HFF-Myc (cell line): ENCODE measurements around the gene ZC3H12C.

Experiments used
- DNase-seq: peaks from one replicate; pipeline ENCODE4 v3.0.0-alpha.2; 2011; ENCODE audit warnings: low read depth; ENCODE audit errors: extremely low read depth
- H3K4me3 ChIP-seq: replicated peaks from 2 replicates; pipeline ENCODE4 v1.5.1; 2011; ENCODE audit warnings: low read depth, mild to moderate bottlenecking, control low read depth, low read length
- TF ChIP-seq, protein P1 (sequence below): IDR thresholded peaks from 2 replicates; pipeline ENCODE4 v1.5.1; 2012; ENCODE audit warnings: mild to moderate bottlenecking, low read depth, low read length, control low read depth; ENCODE audit errors: missing control alignments

The ZC3H12C gene

GRCh38 chr11:110076371-110076965 is 16.7 kb upstream of the ZC3H12C start:
- TF ChIP-seq, protein P1, sequence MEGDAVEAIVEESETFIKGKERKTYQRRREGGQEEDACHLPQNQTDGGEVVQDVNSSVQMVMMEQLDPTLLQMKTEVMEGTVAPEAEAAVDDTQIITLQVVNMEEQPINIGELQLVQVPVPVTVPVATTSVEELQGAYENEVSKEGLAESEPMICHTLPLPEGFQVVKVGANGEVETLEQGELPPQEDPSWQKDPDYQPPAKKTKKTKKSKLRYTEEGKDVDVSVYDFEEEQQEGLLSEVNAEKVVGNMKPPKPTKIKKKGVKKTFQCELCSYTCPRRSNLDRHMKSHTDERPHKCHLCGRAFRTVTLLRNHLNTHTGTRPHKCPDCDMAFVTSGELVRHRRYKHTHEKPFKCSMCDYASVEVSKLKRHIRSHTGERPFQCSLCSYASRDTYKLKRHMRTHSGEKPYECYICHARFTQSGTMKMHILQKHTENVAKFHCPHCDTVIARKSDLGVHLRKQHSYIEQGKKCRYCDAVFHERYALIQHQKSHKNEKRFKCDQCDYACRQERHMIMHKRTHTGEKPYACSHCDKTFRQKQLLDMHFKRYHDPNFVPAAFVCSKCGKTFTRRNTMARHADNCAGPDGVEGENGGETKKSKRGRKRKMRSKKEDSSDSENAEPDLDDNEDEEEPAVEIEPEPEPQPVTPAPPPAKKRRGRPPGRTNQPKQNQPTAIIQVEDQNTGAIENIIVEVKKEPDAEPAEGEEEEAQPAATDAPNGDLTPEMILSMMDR: no peak
- H3K4me3 ChIP-seq: no peak overlapping the region
- no peak for DNase-seq

GRCh38 chr11:110077346-110077745 is 15.8 kb upstream of the ZC3H12C start:
- no peak overlapping the region for H3K4me3 ChIP-seq
- TF ChIP-seq, protein P1: no peak
- no peak for DNase-seq

GRCh38 chr11:110077831-110078325 is 15.3 kb upstream of the ZC3H12C start:
- TF ChIP-seq, protein P1: no peak
- H3K4me3 ChIP-seq: no peak overlapping the region
- DNase-seq: no peak

DNA sequence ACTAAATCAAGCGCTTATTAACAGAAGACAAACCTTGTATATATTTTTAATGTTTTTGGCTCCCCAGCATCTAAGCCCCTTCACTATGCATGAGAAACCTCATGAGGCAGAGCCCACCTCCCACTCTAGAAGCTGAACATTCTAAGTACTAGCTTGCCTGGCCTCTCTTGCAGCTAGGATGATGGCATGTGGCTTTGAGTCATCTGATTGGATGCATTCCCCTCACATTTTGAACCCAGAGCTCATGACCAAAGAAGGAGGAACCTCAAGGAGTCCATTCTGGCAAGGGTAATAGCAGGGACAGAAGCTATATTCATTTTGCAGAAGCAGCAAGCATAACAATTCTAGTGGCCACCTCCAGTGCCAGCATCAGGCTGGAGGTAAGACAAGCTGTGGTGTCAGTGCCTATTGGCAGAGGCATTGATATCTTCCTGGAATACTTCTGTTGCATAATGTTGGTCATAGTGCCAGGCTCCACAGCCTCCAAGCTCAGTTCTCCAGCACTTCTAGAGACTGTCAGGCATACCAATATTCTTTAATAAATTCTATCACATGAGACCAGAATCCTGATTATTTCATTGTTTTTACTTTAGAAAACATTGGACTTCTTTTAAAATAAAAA is 14.2 kb upstream of the ZC3H12C start:
- no peak for DNase-seq
- H3K4me3 ChIP-seq: no peak overlapping the region
- TF ChIP-seq, protein P1: no peak

DNA sequence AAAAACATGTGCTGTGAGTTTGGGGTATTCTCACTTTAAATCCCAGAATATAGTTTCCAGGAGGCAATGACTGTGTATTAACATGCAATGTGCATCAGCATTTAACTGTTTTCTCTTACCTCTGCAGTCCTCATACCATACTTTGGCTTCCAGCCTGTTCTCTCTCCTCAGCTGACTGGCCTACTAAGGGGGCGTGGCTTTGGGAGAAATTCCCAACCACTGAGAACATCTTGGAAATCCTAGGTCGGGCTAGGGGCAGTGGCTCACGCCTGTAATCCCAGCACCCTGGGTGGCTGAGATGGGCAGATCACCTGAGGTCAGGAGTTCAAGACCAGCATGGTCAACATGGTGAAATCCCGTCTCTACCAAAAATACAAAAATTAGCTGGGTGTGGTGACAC is 13.5 kb upstream of the ZC3H12C start:
- TF ChIP-seq, protein P1: no peak
- no peak for DNase-seq
- H3K4me3 ChIP-seq: no peak overlapping the region

DNA sequence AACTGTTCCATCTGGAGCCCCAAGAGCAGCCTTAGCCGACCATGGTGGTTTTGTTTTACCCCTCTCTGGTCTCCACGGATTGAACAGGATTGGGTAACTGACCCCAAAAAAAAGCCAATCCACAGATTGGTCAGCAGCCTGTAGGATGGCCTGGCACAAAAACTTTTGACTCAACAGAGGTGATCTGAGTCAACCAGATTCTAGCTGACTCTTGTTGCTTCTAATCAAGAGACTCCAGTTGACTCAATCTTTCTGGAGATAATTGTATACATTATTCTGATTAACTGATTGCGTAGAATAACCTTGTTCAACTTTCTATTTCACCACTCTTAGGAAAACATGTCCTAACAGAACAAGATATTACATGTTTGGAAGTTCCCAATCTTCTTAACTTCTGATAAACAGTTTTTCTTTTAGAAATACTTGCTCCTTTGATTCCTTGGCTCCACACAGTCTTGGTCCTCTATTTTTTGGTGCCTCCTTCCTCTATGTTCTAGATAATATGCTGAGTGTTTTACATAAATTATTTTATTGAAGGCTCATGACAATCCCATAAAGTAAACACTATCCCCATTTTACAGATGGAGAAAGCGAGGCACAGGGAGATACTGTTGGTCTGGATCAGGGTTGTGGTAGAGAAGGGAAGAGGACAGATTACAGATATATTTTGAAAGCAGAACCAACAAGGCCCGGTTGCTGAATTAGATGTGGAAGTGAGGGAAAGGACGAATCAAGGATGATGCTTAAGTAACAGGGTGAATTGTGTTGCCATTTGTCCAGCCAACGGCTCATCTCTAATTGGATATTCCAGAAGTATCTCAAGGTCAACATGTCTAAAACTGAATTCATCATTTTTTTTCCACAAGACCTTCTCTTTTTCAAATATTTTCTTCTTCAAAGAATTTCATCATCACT is 11.5 kb upstream of the ZC3H12C start:
- TF ChIP-seq, protein P1: no peak
- no peak overlapping the region for H3K4me3 ChIP-seq
- no peak for DNase-seq
